ENCODE measurements around the gene UGT1A6. TPM values are rescaled to one million over a fixed set of nuclear protein-coding genes. Genes with fewer than 3 reads are reported as not detected.

UGT1A6 gene
- total RNA-seq, 2 donors from 2014 or later: not detected

GRCh38 chr2:233772583-233772982 lies 79.9 kb downstream of the UGT1A6 start:
- TF ChIP-seq CTCF (conservative IDR thresholded peaks at IDR 0.05): no peak
- H3K27ac ChIP-seq (ENCODE audit: low read depth, low read length): no peak overlapping the region
- DNase-seq: no peak
- Mint-ChIP-seq H3K4me1 (no peaks in the 10 kb centered on the region), H3K36me3 (ENCODE audit: low read depth) (no peaks in the 10 kb centered on the region), H3K27ac (no peak overlapping the region), H3K27me3 (ENCODE audit: insufficient read depth) (no peaks in the 10 kb centered on the region), H3K9me3 (peaks cover 28% of the 10 kb centered on the region), H3K4me3 (no peak overlapping the region)
- WGBS, 2 experiments (ENCODE audit: insufficient coverage in 1 of 2, insufficient read length in 1 of 2): 76 to 80% methylated on average over 4 to 5 of the region's 5 CpGs
- H3K36me3 ChIP-seq (ENCODE audit: control insufficient read depth, insufficient read depth, low read length): no peaks in the 10 kb centered on the region
- H3K27me3 ChIP-seq (ENCODE audit: control insufficient read depth, insufficient read depth, low read length, poor library complexity, severe bottlenecking): no peaks in the 10 kb centered on the region
- no peaks in the 10 kb centered on the region for H3K4me1 ChIP-seq (ENCODE audit: control insufficient read depth, insufficient read depth, low read length)
- H3K4me3 ChIP-seq (ENCODE audit: low read length): no peak overlapping the region
- no peak overlapping the region for H3K9ac ChIP-seq (ENCODE audit: extremely low read depth, low read length, poor library complexity, severe bottlenecking)
- H3K9me3 ChIP-seq (ENCODE audit: control insufficient read depth, low read length): peaks cover 10% of the 10 kb centered on the region

DNA sequence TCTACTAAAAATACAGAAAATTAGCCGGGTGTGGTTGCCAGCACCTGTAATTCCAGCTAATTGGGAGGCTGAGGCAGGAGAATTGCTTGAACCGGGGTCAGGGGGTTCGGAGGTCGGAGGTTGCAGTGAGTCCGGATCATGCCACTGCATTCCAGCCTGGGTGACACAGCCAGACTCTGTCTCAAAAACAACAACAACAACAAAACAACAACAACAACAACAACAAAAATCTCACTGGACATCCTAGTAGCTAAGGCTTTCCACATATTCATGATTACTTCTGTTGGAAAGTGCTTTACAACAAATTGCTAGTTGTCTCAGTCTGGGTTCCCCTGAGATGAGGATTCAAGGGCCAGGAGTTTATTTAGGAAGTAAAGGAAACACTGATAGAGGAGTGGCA lies 81.2 kb downstream of the UGT1A6 start:
- Mint-ChIP-seq H3K4me3 (no peak overlapping the region), H3K4me1 (no peaks in the 10 kb centered on the region), H3K27me3 (ENCODE audit: insufficient read depth) (no peaks in the 10 kb centered on the region), H3K9me3 (peaks cover 28% of the 10 kb centered on the region), H3K27ac (no peak overlapping the region), H3K36me3 (ENCODE audit: low read depth) (no peaks in the 10 kb centered on the region)
- H3K9ac ChIP-seq (ENCODE audit: extremely low read depth, low read length, poor library complexity, severe bottlenecking): no peak overlapping the region
- H3K27ac ChIP-seq (ENCODE audit: low read depth, low read length): no peak overlapping the region
- WGBS, 2 experiments (ENCODE audit: insufficient coverage in 1 of 2, insufficient read length in 1 of 2): 90 to 92% methylated on average over 5 of the region's 5 CpGs
- H3K4me3 ChIP-seq (ENCODE audit: low read length): no peak overlapping the region
- H3K9me3 ChIP-seq (ENCODE audit: control insufficient read depth, low read length): peaks cover 10% of the 10 kb centered on the region
- no peaks in the 10 kb centered on the region for H3K36me3 ChIP-seq (ENCODE audit: control insufficient read depth, insufficient read depth, low read length)
- no peak for DNase-seq
- H3K27me3 ChIP-seq (ENCODE audit: control insufficient read depth, insufficient read depth, low read length, poor library complexity, severe bottlenecking): no peaks in the 10 kb centered on the region
- no peak for TF ChIP-seq CTCF (conservative IDR thresholded peaks at IDR 0.05)
- H3K4me1 ChIP-seq (ENCODE audit: control insufficient read depth, insufficient read depth, low read length): no peaks in the 10 kb centered on the region

GRCh38 chr2:233775414-233775813 lies 82.7 kb downstream of the UGT1A6 start:
- H3K9ac ChIP-seq (ENCODE audit: extremely low read depth, low read length, poor library complexity, severe bottlenecking): no peak overlapping the region
- no peaks in the 10 kb centered on the region for H3K4me1 ChIP-seq (ENCODE audit: control insufficient read depth, insufficient read depth, low read length)
- no peaks in the 10 kb centered on the region for H3K27me3 ChIP-seq (ENCODE audit: control insufficient read depth, insufficient read depth, low read length, poor library complexity, severe bottlenecking)
- H3K9me3 ChIP-seq (ENCODE audit: control insufficient read depth, low read length): peaks cover 10% of the 10 kb centered on the region
- no peak overlapping the region for H3K4me3 Mint-ChIP-seq
- TF ChIP-seq CTCF (conservative IDR thresholded peaks at IDR 0.05): no peak
- H3K27ac ChIP-seq (ENCODE audit: low read depth, low read length): no peak overlapping the region
- peaks cover 28% of the 10 kb centered on the region for H3K9me3 Mint-ChIP-seq
- DNase-seq: no peak
- no peaks in the 10 kb centered on the region for H3K27me3 Mint-ChIP-seq (ENCODE audit: insufficient read depth)
- H3K36me3 Mint-ChIP-seq (ENCODE audit: low read depth): no peaks in the 10 kb centered on the region
- no peaks in the 10 kb centered on the region for H3K4me1 Mint-ChIP-seq
- no peak overlapping the region for H3K27ac Mint-ChIP-seq
- H3K4me3 ChIP-seq (ENCODE audit: low read length): no peak overlapping the region
- WGBS, 2 experiments (ENCODE audit: insufficient coverage in 1 of 2, insufficient read length in 1 of 2): 91 to 100% methylated on average over 2 to 6 of the region's 6 CpGs
- no peaks in the 10 kb centered on the region for H3K36me3 ChIP-seq (ENCODE audit: control insufficient read depth, insufficient read depth, low read length)
